H9 (cell line): Measurements from ENCODE around the gene ZNF275. TPM values are rescaled to one million over a fixed set of nuclear protein-coding genes. Genes with fewer than 3 reads are reported as not detected.

Experiments used
- DNase-seq: peaks from one replicate; pipeline ENCODE4 v3.0.0-alpha.2; 2017
- H2AFZ ChIP-seq: one replicate; pipeline ENCODE4 v1.6.1; 2013; ENCODE audit warnings: mild to moderate bottlenecking, low read length, control low read depth, moderate library complexity
- H2AK5ac ChIP-seq: 2 replicates; pipeline ENCODE4 v1.6.1; 2013; ENCODE audit warnings: low read length, control low read depth, mixed read lengths; ENCODE audit not compliant: insufficient read length
- H2BK120ac ChIP-seq: one replicate; pipeline ENCODE4 v1.6.1; 2013; ENCODE audit warnings: low read depth, mild to moderate bottlenecking, low read length, control low read depth, inconsistent platforms; ENCODE audit not compliant: poor library complexity, severe bottlenecking
- H2BK12ac ChIP-seq: 2 replicates; pipeline ENCODE4 v1.6.1; 2013; ENCODE audit warnings: low read length, control low read depth, mixed read lengths, low read depth; ENCODE audit not compliant: insufficient read length
- H2BK15ac ChIP-seq: 2 replicates; pipeline ENCODE4 v1.6.1; 2013; ENCODE audit warnings: low read depth, low read length, control low read depth
- H2BK20ac ChIP-seq: one replicate; pipeline ENCODE4 v1.6.1; 2013; ENCODE audit warnings: low read depth, mild to moderate bottlenecking, low read length, control low read depth, inconsistent platforms; ENCODE audit not compliant: poor library complexity, severe bottlenecking
- H2BK5ac ChIP-seq: 2 replicates; pipeline ENCODE4 v1.6.1; 2013; ENCODE audit warnings: low read length, control low read depth, mixed read lengths; ENCODE audit not compliant: insufficient read length
- H3K14ac ChIP-seq: 2 replicates; pipeline ENCODE4 v1.6.1; 2013; ENCODE audit warnings: low read length, control low read depth; ENCODE audit not compliant: insufficient read depth
- H3K18ac ChIP-seq: 2 replicates; pipeline ENCODE4 v1.6.1; 2013; ENCODE audit warnings: low read depth, mild to moderate bottlenecking, mixed read lengths, low read length, control low read depth; ENCODE audit not compliant: insufficient read length
- H3K23ac ChIP-seq: 2 replicates; pipeline ENCODE4 v1.6.1; 2013; ENCODE audit warnings: low read length, control low read depth, mixed read lengths, low read depth; ENCODE audit not compliant: insufficient read length
- H3K23me2 ChIP-seq: 2 replicates; pipeline ENCODE4 v1.6.1; 2013; ENCODE audit warnings: low read depth, mild to moderate bottlenecking, mixed read lengths, low read length, control low read depth; ENCODE audit not compliant: insufficient read length, poor library complexity, severe bottlenecking
- H3K27ac ChIP-seq: 2 replicates; pipeline ENCODE4 v1.5.1; 2013; ENCODE audit warnings: low read length, control low read depth, mixed read lengths, low read depth; ENCODE audit not compliant: insufficient read length
- H3K27me3 ChIP-seq: 2 replicates; pipeline ENCODE4 v1.6.1; 2013; ENCODE audit warnings: low read length, control low read depth, inconsistent platforms; ENCODE audit not compliant: insufficient read depth
- H3K4ac ChIP-seq: 2 replicates; pipeline ENCODE4 v1.6.1; 2013; ENCODE audit warnings: low read depth, mild to moderate bottlenecking, control low read depth, inconsistent platforms, low read length, moderate library complexity
- H3K4me1 ChIP-seq: 2 replicates; pipeline ENCODE4 v1.6.1; 2013; ENCODE audit warnings: low read length, control low read depth, inconsistent platforms; ENCODE audit not compliant: insufficient read depth
- H3K4me2 ChIP-seq: 2 replicates; pipeline ENCODE4 v1.6.1; 2013; ENCODE audit warnings: low read length, control low read depth, mixed read lengths; ENCODE audit not compliant: insufficient read length, insufficient read depth
- H3K56ac ChIP-seq: 2 replicates; pipeline ENCODE4 v1.6.1; 2013; ENCODE audit warnings: low read depth, mild to moderate bottlenecking, mixed read lengths, low read length, control low read depth; ENCODE audit not compliant: insufficient read length
- H3K79me1 ChIP-seq: 2 replicates; pipeline ENCODE4 v1.6.1; 2013; ENCODE audit warnings: low read depth, mild to moderate bottlenecking, moderate library complexity, low read length, control low read depth, inconsistent platforms; ENCODE audit not compliant: insufficient read depth, poor library complexity, severe bottlenecking
- H3K79me2 ChIP-seq: 2 replicates; pipeline ENCODE4 v1.6.1; 2013; ENCODE audit warnings: low read length, control low read depth, inconsistent platforms; ENCODE audit not compliant: insufficient read depth
- H3K9ac ChIP-seq: 2 replicates; pipeline ENCODE4 v1.6.1; 2013; ENCODE audit warnings: low read length, control low read depth, mixed read lengths; ENCODE audit not compliant: insufficient read length; ENCODE audit errors: extremely low read depth
- H3K9me3 ChIP-seq: one replicate; pipeline ENCODE4 v1.6.1; 2013; ENCODE audit warnings: low read depth, low read length, inconsistent platforms; ENCODE audit not compliant: control insufficient read depth
- H3T11ph ChIP-seq: one replicate; pipeline ENCODE4 v1.6.1; 2013; ENCODE audit warnings: mild to moderate bottlenecking, low read length, control low read depth, inconsistent platforms
- H4K20me1 ChIP-seq: one replicate; pipeline ENCODE4 v1.6.1; 2013; ENCODE audit not compliant: control insufficient read depth, insufficient read length, insufficient read depth
- H4K5ac ChIP-seq: 2 replicates; pipeline ENCODE4 v1.6.1; 2013; ENCODE audit warnings: low read depth, mild to moderate bottlenecking, mixed read lengths, low read length, control low read depth; ENCODE audit not compliant: insufficient read length
- H4K8ac ChIP-seq: replicated peaks from 2 replicates; pipeline ENCODE4 v1.6.1; 2013; ENCODE audit warnings: low read length, control low read depth, mixed read lengths, low read depth; ENCODE audit not compliant: insufficient read length
- H4K91ac ChIP-seq: 2 replicates; pipeline ENCODE4 v1.6.1; 2013; ENCODE audit warnings: low read depth, mild to moderate bottlenecking, moderate library complexity, mixed read lengths, low read length, control low read depth; ENCODE audit not compliant: insufficient read length
- H3K27ac Mint-ChIP-seq, 3 experiments: 2 replicates in 2 of 3; 3 replicates in 1 of 3; pipeline ENCODE4 v1.8.0; 2020 to 2021; ENCODE audit warnings: mixed read lengths in 3 of 3, mild to moderate bottlenecking in 1 of 3, moderate library complexity in 1 of 3
- H3K27me3 Mint-ChIP-seq: 2 replicates; pipeline ENCODE4 v1.8.0; 2021; ENCODE audit warnings: low read depth, mild to moderate bottlenecking, moderate library complexity, mixed read lengths
- H3K36me3 Mint-ChIP-seq, 3 experiments: 2 replicates in 2 of 3; 3 replicates in 1 of 3; pipeline ENCODE4 v1.8.0; 2020 to 2021; ENCODE audit warnings: low read depth in 3 of 3, mixed read lengths in 3 of 3; ENCODE audit not compliant: insufficient read depth in 1 of 3
- H3K4me1 Mint-ChIP-seq, 2 experiments: 2 replicates each; pipeline ENCODE4 v1.8.0; 2020; ENCODE audit warnings: mixed read lengths in 2 of 2
- H3K4me3 Mint-ChIP-seq, 2 experiments: 2 replicates in 1 of 2; 3 replicates in 1 of 2; pipeline ENCODE4 v1.8.0; 2020 to 2021; ENCODE audit warnings: mild to moderate bottlenecking in 2 of 2, mixed read lengths in 2 of 2, moderate library complexity in 1 of 2
- H3K9me3 Mint-ChIP-seq, 2 experiments: 2 replicates in 1 of 2; 3 replicates in 1 of 2; pipeline ENCODE4 v1.8.0; 2020; ENCODE audit warnings: mild to moderate bottlenecking in 2 of 2, mixed read lengths in 2 of 2, moderate library complexity in 1 of 2
- WGBS: extraction: QIAGEN DNeasy Blood & Tissue Kit; methylation state at CpG from one replicate; pipeline ENCODE4 v1.1.7; 2013; ENCODE audit warnings: missing lambda C conversion rate, low lambda C conversion rate, mixed read lengths; ENCODE audit not compliant: insufficient read length; ENCODE audit errors: extremely low coverage; 5-methylcytosine and 5-hydroxymethylcytosine counted together
- total RNA-seq: library from RNA; stranded (reverse); gene quantifications from 2 replicates; pipeline ENCODE4 v1.2.1, GENCODE V29; 2021
- TF ChIP-seq, protein P1 (sequence below): fragments of 200-600 bp; sonication (generic); conservative IDR thresholded peaks from 3 replicates; pipeline ENCODE4 v1.8.0; 2021; ENCODE audit warnings: antibody characterized with exemption, mild to moderate bottlenecking

Gene ZNF275
- total RNA-seq, 1 experiment from 2014 or later, result 11.8 TPM

DNA sequence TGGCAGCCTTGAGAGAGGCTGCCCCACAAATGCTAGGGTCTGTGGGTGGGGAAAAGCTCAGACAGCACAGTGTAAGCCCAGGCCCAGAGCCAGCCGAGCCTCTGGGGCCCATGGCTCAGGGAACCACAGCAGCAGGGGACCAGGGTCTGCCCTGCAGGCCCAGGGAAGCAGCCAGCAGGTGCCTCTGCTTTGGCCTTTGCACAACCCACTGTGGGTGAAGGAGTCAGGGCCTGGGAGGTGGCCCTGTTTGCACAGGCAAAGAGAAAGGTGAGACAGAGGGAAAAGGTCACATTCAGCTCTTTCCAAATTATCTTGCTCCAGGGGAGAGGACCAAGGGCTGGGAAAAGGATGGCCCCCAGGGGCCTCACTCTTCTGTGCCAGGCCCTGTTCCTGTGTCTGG, 21.1 kb upstream of the ZNF275 start:
- H2BK5ac ChIP-seq, result no peak overlapping the region
- no peak overlapping the region for H3K14ac ChIP-seq
- H2BK15ac ChIP-seq, result no peak overlapping the region
- no peak overlapping the region for H3K23ac ChIP-seq
- H3K23me2 ChIP-seq, result no peaks in the 10 kb centered on the region
- H3K27me3 ChIP-seq, result no peaks in the 10 kb centered on the region
- H2AK5ac ChIP-seq, result no peak overlapping the region
- peaks cover 0 to 4% of the 10 kb centered on the region in 2 experiments; a peak in 1 of 4 replicates for H3K4me1 Mint-ChIP-seq
- no CpG with 5 or more reads among the region's 1 CpG for WGBS
- peaks cover 43 to 58% of the 10 kb centered on the region in 2 experiments for H3K9me3 Mint-ChIP-seq
- no peaks in the 10 kb centered on the region for H3K79me2 ChIP-seq
- H3K9ac ChIP-seq, result no peak overlapping the region
- TF ChIP-seq, protein P1, sequence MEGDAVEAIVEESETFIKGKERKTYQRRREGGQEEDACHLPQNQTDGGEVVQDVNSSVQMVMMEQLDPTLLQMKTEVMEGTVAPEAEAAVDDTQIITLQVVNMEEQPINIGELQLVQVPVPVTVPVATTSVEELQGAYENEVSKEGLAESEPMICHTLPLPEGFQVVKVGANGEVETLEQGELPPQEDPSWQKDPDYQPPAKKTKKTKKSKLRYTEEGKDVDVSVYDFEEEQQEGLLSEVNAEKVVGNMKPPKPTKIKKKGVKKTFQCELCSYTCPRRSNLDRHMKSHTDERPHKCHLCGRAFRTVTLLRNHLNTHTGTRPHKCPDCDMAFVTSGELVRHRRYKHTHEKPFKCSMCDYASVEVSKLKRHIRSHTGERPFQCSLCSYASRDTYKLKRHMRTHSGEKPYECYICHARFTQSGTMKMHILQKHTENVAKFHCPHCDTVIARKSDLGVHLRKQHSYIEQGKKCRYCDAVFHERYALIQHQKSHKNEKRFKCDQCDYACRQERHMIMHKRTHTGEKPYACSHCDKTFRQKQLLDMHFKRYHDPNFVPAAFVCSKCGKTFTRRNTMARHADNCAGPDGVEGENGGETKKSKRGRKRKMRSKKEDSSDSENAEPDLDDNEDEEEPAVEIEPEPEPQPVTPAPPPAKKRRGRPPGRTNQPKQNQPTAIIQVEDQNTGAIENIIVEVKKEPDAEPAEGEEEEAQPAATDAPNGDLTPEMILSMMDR, result no peak
- H3K56ac ChIP-seq, result no peak overlapping the region
- peaks cover 25% of the 10 kb centered on the region for H3K9me3 ChIP-seq
- no peak overlapping the region for H3K18ac ChIP-seq
- H2BK20ac ChIP-seq, result no peak overlapping the region
- no peak overlapping the region for H3K27ac Mint-ChIP-seq
- H3K4me2 ChIP-seq, result no peak overlapping the region
- H4K91ac ChIP-seq, result no peak overlapping the region
- H3K4ac ChIP-seq, result no peak overlapping the region
- H2BK12ac ChIP-seq, result no peak overlapping the region
- no peak overlapping the region for H3K27ac ChIP-seq
- H3K79me1 ChIP-seq, result no peaks in the 10 kb centered on the region
- H3K27me3 Mint-ChIP-seq, result peaks cover 6% of the 10 kb centered on the region
- H4K5ac ChIP-seq, result no peak overlapping the region
- H2AFZ ChIP-seq, result no peak overlapping the region
- no peak overlapping the region for H3T11ph ChIP-seq
- H2BK120ac ChIP-seq, result no peak overlapping the region
- no peak for DNase-seq
- no peak overlapping the region for H3K4me3 Mint-ChIP-seq
- H3K4me1 ChIP-seq, result no peaks in the 10 kb centered on the region
- H3K36me3 Mint-ChIP-seq, result peaks cover 0 to 2% (median 0%) of the 10 kb centered on the region in 3 experiments; a peak in 3 of 7 replicates
- no peak overlapping the region for H4K8ac ChIP-seq
- H4K20me1 ChIP-seq, result no peaks in the 10 kb centered on the region
